DMS153 treated with DMSO at 0.1 percent for 48 hours (cell line): Measurements from ENCODE around the gene NAIF1.
"Not testable (repeated sequence)": the region's sequence is repeated elsewhere in the genome, so short reads cannot be mapped to it uniquely, and the experiment has no call there.

Experiments
- DNase-seq: peaks from one replicate; lab custom pipeline; 2025; ENCODE audit not compliant: unreplicated experiment; lab: John Stamatoyannopoulos, UW

The NAIF1 gene

DNA sequence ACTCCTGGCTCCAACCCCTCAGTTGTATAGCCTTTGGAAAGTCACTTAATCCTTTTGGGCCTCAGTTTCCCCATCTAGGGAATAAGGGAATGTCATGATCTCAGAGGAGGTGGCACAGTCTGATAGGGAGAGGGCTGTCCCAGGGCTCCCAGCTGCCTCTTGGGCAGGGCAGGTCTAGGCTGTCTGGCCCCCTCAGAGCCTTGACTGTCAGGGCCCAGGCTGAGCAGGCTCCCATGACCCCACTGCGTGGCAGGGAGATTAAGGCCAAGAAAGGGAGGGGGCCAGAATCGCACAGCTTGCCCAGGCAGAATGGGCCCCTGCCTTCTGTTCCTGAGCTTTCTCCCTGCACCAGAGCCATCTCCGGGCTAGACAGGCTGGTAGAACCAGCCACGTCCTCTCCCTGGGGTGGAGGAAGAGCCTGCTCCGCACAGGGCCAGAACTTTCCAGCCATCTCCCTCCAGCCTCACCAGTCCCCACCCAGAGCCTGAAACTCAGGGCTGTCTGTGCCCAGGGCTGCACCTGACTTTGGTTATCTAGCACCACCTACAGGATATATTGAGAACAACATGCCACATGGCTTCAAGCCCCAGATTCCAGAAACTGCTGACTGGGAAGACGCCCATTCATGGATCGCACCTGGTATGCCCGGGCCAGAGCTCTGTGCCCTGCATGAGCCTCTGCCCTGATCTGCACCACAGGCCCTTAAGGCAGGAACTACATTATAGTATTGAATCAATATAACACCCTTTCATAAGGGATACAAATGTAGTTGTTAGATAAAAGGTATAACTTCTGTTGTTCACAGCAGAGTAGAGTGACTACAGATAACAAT, 32.1 kb downstream of the NAIF1 start:
- DNase-seq = peak; percentile 80

GRCh38 chr9:128033609-128034008, 33.5 kb downstream of the NAIF1 start:
- DNase-seq = no peak

DNA sequence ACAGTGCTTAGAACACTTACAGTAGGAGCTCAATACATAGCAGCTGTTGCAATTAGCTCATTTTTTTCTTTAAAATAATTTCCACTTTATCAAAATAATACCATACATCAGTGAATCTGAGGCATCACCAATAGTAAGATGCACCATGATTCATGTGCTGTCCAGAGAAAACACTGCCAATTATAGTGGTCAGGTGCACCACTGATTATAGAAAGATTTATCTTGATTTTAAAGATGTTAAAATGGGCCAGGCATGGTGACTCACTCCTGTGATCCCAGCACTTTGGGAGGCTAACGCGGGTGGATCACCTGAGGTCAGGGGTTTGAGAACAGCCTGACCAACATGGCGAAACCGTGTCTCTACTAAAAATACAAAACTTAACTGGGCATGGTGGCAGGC, 39.4 kb downstream of the NAIF1 start:
- DNase-seq = no peak

GRCh38 chr9:128026773-128027541, 40.2 kb downstream of the NAIF1 start:
- peak; percentile 2 for DNase-seq

DNA sequence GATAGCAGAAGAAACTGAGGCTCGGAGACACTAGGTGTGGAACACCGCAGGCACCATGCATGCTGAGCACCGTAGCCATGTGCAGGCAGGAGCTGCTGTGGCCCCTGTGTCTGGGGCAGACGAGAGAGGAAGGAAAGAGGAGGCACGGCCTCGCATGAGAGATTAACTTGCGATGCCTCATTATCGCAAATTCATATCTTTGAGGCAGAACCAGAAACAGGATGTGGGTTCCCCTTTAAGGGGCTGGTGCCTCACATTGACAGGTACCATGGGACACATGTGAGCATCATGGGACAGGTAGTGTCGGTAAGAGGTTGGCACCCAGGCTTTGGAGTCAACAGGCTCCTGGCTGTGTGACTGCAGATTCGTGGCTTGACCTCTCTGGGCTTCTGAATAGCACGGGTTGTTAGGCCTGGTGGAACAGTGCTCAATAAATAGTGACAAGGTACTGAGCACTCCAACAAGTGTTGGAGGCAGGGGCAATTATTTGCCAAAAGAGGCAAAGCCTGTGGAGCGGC, 40.8 kb downstream of the NAIF1 start:
- no peak for DNase-seq

DNA sequence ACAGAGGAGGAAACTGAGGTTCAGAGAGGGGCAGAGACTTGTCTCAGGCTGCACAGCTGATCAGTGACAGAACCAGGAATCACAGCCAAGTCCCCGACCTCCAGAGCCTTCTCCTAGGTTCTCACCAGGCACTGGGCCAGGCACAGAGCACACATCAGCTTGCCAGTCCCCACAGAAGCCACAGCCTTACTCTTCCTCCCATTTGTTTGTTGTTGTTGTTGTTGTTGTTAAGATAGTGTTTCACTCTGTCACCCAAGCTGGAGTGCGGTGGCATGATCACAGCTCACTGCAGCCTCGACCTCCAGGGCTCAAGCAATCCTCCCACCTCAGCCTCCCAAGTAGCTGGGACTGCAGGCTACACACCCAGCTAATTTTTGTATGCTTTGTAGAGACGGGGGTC, 41.4 kb downstream of the NAIF1 start:
- DNase-seq = no peak

DNA sequence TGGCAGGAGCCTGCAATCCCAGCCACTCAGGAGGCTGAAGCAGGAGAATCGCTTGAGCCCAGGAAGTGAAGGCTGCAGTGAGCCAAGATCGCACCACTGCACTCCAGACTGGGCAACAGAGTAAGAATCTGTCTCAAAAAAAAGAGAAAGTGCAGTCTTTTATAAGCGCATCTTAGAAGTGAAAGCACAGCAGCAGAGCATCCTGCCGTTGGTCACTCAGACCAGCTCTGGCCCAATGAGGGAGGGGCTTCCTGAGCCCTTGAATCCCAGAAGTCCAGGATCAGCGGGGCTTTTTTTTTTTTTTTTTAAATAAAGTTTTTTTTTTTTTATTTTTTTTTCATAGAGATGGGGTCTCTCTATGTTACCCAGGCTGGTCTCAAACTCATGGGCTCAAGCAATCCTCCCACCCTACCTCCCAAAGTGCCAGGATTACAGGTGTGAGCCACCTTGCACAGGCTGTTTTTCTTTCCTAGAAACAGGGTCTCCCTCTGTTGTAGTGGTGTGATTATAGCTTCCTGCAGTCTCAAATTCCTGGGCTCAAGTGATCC, 42.3 kb downstream of the NAIF1 start:
- no peak for DNase-seq

DNA sequence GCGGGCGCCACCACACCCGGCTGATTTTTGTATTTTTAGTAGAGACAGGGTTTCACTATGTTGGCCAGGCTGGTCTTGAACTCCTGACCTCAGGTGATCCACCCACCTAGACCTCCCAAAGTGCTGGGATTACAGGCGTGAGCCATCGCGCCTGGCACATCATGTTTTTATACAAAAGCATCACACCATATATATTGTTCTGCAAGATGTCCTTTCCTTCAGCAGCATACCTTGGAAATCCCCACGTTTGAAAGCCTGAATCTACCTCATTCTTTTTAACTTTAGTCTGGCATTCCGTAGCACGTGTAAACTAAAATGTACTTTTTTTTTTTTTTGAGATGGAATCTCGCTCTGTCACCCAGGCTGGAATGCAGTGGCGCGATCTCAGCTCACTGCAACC, 43.4 kb downstream of the NAIF1 start:
- DNase-seq = not testable (repeated sequence)

DNA sequence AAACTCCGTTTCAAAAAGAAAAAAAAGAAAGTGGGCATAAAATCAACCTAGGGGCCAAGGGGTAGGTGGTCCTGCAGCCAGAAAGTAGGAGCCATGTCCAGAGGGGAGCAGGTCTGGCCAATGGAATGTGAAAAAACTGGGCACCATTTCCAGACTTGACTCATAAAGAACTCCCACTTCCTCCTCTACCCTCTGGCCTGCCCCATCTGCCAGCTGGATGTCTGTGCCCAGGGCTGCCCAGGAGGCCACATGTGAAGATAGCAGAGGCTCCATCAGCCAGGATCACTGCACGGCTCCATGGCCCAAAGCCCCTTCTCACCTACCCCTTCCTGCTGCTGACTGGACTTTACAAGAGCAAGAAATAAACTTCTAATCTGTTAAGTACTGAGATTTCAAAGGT, 44.2 kb downstream of the NAIF1 start:
- no peak for DNase-seq

DNA sequence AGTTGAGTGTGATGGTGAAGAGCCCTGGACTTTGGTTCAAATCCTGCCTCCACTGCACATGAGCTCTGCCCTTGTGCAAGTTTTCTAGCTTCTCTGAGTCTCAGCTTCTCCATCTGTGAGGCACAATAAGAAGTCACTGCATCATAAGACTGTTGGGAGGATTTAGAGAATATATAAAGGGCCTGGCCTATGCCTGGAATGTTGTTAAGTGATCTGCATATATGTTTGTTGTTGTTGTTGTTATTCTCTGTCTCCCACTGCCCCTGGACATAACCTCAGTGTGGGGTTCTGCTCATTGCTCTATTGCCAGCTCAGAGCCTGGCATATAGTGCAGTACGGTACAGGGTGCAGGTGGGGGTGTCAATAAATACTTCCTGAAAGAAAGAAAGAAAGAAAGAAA, 46.0 kb downstream of the NAIF1 start:
- DNase-seq = no peak

DNA sequence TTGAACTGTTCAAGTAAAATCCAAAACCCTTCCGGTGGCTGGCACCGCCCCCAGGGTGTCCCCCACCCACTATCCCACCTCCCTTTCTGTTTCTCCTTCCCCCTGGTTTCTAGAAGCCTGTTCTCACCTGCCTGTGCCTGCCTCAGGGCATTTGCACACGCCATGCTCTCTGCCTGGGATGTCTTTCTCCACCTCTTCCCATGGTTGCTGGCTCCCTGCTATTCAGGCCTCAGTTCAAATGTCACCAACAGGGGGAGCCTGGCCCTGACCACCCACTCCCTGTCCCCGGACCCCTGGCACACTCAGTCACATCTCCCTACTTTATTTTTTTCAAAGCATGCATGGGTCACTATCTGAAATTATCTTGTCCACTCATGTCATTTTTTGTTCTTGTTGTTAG, 46.4 kb downstream of the NAIF1 start:
- DNase-seq = no peak

DNA sequence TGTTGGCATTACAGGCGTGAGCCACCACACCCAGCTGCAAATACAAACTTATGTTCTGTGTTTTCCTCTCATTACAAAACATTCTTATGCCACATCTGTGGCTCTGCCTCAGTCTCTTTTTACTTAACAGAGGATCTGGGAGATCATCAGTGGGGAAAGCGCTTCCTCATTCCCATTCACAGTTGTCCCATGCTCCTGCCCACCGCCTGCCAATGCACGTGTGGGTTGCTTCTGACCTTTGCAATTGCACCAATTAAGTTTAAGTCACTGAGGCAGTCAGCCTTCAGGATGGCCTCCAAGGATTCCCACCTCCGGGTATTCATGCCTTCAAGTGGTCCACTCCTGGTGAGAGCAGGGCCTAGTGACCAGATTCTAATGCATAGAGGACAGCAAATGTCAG, 51.4 kb downstream of the NAIF1 start:
- DNase-seq = no peak
